Measurements from ENCODE around the gene MGME1. TPM values are rescaled to one million over a fixed set of nuclear protein-coding genes. Genes with fewer than 3 reads are reported as not detected.

MGME1 gene
- total and polyA plus RNA-seq, 2 of the 13 experiments (the other 11 are each of a cell fraction or from before 2014, with no cell fraction given), result 36.7 to 66.6 TPM

DNA sequence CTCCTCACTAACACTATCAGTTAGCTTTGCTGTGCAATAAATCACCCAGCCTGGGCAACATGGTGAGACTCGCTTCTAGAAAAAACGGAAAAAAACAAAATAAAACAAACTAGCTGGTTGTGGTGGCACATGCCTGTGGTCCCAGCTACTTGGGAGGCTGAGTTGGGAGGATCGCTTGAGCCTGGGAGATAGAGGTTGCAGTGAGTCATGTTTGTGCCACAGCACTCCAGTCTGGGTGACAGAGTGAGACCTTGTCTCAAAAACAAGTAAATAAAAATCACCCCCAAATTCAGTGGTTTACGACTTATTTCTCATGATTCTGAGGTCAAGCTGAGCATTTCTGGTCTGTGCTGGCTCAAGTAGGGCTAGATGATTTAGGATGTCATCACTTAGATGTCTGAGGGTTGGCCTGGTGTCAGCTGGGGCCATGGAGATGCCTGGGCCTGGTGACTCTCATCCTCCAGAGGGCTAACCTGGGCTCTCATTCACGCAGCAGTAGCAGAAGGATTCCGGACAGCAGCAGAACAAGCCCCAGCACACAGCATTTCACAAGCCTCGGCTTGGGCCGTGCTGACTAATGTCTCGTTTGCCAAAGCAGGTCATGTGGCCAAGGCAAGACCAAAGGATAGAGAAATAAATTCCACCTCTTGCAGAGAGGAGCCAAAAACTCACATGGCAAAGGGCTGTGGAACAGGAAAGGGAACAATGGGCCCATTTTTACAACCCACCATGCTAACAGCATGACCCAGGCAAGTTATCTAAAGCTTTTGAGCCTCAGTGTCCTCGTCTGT lies 32.5 kb downstream of the MGME1 start (continued):
- TF ChIP-seq JDP2 (CRISPR knock-in tag; IDR thresholded peaks at IDR 0.05; ENCODE audit: borderline replicate concordance), result no peak
- no peak for TF ChIP-seq ATF7-NPFF (CRISPR knock-in tag; IDR thresholded peaks at IDR 0.05; ENCODE audit: low read depth)
- no peak for TF ChIP-seq BCL6 (CRISPR knock-in tag; IDR thresholded peaks at IDR 0.05)
- TF ChIP-seq E2F5 (CRISPR knock-in tag; conservative IDR thresholded peaks at IDR 0.05), result no peak
- TF ChIP-seq PLRG1 (conservative IDR thresholded peaks at IDR 0.05), result no peak
- TF ChIP-seq ZNF768 (CRISPR knock-in tag; IDR thresholded peaks at IDR 0.05), result peak; percentile 90
- TF ChIP-seq ZFP41 (CRISPR knock-in tag; IDR thresholded peaks at IDR 0.05; ENCODE audit: borderline replicate concordance), result no peak
- TF ChIP-seq NONO (IDR thresholded peaks at IDR 0.05), result no peak
- no peak for TF ChIP-seq NONO (CRISPR knock-in tag; conservative IDR thresholded peaks at IDR 0.05)
- no peak for TF ChIP-seq ZNF20 (CRISPR knock-in tag; IDR thresholded peaks at IDR 0.05)
- TF ChIP-seq RFXANK (CRISPR knock-in tag; IDR thresholded peaks at IDR 0.05), result no peak
- peak; percentile 50; the same call in 1 of the 2 replicates for TF ChIP-seq FOXA3 (CRISPR knock-in tag; IDR thresholded peaks at IDR 0.05)
- 0 out of 2 replicates have a peak, but pooled peaks have one; percentile 42 for TF ChIP-seq ESRRA (CRISPR knock-in tag; IDR thresholded peaks at IDR 0.05; ENCODE audit: low read depth)
- TF ChIP-seq ZNF564 (CRISPR knock-in tag; IDR thresholded peaks at IDR 0.05), result no peak
- TF ChIP-seq ZNF781 (CRISPR knock-in tag; IDR thresholded peaks at IDR 0.05; ENCODE audit: borderline replicate concordance, not compliant biosample characterization), result no peak
- TF ChIP-seq ZNF484 (CRISPR knock-in tag; IDR thresholded peaks at IDR 0.05; ENCODE audit: borderline replicate concordance, low read depth), result no peak
- TF ChIP-seq, protein P1, sequence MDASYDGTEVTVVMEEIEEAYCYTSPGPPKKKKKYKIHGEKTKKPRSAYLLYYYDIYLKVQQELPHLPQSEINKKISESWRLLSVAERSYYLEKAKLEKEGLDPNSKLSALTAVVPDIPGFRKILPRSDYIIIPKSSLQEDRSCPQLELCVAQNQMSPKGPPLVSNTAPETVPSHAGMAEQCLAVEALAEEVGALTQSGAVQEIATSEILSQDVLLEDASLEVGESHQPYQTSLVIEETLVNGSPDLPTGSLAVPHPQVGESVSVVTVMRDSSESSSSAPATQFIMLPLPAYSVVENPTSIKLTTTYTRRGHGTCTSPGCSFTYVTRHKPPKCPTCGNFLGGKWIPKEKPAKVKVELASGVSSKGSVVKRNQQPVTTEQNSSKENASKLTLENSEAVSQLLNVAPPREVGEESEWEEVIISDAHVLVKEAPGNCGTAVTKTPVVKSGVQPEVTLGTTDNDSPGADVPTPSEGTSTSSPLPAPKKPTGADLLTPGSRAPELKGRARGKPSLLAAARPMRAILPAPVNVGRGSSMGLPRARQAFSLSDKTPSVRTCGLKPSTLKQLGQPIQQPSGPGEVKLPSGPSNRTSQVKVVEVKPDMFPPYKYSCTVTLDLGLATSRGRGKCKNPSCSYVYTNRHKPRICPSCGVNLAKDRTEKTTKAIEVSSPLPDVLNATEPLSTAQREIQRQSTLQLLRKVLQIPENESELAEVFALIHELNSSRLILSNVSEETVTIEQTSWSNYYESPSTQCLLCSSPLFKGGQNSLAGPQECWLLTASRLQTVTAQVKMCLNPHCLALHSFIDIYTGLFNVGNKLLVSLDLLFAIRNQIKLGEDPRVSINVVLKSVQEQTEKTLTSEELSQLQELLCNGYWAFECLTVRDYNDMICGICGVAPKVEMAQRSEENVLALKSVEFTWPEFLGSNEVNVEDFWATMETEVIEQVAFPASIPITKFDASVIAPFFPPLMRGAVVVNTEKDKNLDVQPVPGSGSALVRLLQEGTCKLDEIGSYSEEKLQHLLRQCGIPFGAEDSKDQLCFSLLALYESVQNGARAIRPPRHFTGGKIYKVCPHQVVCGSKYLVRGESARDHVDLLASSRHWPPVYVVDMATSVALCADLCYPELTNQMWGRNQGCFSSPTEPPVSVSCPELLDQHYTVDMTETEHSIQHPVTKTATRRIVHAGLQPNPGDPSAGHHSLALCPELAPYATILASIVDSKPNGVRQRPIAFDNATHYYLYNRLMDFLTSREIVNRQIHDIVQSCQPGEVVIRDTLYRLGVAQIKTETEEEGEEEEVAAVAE (CRISPR knock-in tag; IDR thresholded peaks at IDR 0.05; ENCODE audit: borderline replicate concordance), result no peak
- TF ChIP-seq GFI1 (CRISPR knock-in tag; IDR thresholded peaks at IDR 0.05; ENCODE audit: borderline replicate concordance), result no peak
- TF ChIP-seq NFYC (CRISPR knock-in tag; IDR thresholded peaks at IDR 0.05), result no peak
- TF ChIP-seq ZBTB33 (CRISPR knock-in tag; IDR thresholded peaks at IDR 0.05), result peak; percentile 20; the same call in 1 of the 2 replicates
- no peak for TF ChIP-seq TCF7 (IDR thresholded peaks at IDR 0.05; ENCODE audit: low read depth)
- TF ChIP-seq, protein P2, sequence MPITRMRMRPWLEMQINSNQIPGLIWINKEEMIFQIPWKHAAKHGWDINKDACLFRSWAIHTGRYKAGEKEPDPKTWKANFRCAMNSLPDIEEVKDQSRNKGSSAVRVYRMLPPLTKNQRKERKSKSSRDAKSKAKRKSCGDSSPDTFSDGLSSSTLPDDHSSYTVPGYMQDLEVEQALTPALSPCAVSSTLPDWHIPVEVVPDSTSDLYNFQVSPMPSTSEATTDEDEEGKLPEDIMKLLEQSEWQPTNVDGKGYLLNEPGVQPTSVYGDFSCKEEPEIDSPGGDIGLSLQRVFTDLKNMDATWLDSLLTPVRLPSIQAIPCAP (CRISPR knock-in tag; IDR thresholded peaks at IDR 0.05; ENCODE audit: low read depth), result no peak
- no peak for TF ChIP-seq YEATS4 (CRISPR knock-in tag; IDR thresholded peaks at IDR 0.05; ENCODE audit: borderline replicate concordance)

Measured in HepG2 (cell line).